Measurements from ENCODE around the gene MBNL2.

GRCh38 chr13:97373787-97374186 is 151.7 kb downstream of the MBNL2 start:
- no peak for TF ChIP-seq CTCF (IDR thresholded peaks at IDR 0.05; ENCODE audit: low read depth, low read length, poor library complexity, severe bottlenecking)
- TF ChIP-seq EZH2phosphoT487 (IDR thresholded peaks at IDR 0.05; ENCODE audit: borderline replicate concordance, low read length) = no peak

All from DOHH2 (cell line).